ENCODE results near the gene STX10.
"Not testable (repeated sequence)": the region's sequence is repeated elsewhere in the genome, so short reads cannot be mapped to it uniquely, and the experiment has no call there.

The STX10 gene

DNA sequence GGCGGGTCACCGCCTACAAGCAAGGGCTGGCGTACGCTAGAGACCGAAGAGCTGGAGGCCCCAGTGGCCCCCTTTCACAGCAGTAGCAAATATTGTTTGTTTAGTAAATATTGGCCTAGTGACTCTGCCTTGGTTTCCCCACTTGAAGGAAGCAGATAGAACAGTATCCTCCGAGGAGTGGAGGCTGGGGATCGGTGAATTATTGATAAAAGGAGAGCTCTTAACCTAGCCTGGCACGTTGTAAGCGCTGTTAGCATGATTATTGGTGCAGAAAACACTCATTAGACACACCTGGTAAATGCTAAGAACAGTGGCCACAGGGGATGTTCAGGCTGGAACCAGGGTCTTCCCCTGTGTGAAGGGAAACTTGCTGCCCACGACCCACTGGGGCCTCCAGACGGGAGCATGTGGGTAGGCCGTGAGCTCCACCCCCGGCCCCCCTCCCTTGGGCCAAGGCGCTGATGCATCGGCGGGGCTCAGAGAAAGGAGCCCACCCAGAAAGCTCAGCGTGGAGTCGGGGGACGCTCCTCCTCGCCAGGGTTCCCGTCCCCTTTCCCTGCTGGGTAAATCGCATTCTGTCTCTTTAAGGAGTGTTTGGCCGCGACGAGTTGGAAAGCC, 2.3 kb upstream of the STX10 start:
- DNase-seq, result no peak
- Histone ChIP-seq H3K4me3 (ENCODE audit: low read depth, low read length) (peak overlapping the region; percentile 99), H3K27me3 (replicated peaks) (no peaks in the 10 kb centered on the region)

DNA sequence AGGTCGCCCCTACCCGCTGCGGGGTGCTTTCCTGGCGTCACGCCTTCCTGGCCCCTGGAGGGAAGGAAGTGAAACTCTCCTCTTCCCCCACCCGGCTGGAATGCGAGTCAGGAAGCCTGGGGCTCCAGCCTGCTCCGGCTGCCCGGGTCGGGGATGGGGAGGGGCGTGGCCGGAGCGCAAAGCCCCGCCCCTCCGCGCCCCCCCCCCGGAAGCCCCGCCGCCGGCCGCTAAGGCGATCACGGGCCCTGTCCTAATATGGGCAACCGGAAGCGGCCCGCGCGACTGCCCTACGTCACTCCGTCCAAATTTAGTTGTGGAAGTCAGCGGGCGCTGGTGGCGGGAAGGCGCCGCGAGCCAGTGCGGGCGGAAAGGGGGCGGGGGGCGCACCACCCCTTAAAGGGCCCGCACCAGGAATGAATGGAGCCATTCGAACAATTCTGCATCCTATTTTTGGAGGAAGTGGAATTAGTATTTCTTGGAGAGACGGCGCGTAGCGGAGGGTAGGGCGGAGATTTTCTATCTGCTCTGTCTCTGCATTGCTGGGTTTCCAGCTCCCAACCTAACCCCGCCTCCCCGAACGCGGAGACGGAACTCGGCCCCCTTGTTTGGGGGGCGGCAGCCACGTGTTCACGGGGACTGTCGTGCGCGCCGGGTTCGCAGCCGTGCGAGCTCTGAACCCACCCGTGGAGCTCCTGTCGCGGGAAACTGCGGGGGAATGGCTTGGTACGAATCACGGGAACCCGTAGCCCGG, 1.6 kb upstream of the STX10 start:
- TF ChIP-seq, protein P1, sequence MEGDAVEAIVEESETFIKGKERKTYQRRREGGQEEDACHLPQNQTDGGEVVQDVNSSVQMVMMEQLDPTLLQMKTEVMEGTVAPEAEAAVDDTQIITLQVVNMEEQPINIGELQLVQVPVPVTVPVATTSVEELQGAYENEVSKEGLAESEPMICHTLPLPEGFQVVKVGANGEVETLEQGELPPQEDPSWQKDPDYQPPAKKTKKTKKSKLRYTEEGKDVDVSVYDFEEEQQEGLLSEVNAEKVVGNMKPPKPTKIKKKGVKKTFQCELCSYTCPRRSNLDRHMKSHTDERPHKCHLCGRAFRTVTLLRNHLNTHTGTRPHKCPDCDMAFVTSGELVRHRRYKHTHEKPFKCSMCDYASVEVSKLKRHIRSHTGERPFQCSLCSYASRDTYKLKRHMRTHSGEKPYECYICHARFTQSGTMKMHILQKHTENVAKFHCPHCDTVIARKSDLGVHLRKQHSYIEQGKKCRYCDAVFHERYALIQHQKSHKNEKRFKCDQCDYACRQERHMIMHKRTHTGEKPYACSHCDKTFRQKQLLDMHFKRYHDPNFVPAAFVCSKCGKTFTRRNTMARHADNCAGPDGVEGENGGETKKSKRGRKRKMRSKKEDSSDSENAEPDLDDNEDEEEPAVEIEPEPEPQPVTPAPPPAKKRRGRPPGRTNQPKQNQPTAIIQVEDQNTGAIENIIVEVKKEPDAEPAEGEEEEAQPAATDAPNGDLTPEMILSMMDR (IDR thresholded peaks at IDR 0.05; ENCODE audit: low read depth, low read length, missing control alignments), result peak; percentile 46
- H3K4me3 ChIP-seq (ENCODE audit: low read depth, low read length), result peak overlapping the region; percentile 99
- DNase-seq, result peak; percentile 97
- H3K27ac ChIP-seq, result peak overlapping the region; percentile 91
- no peaks in the 10 kb centered on the region for H3K27me3 ChIP-seq (replicated peaks)
- in situ Hi-C loops (cut with HindIII; ENCODE audit: low pct_ligation_motif_present, low sequenced_read_pairs), result no loop called here
- peaks cover 14% of the 10 kb centered on the region for H3K36me3 ChIP-seq (replicated peaks)

More for the DNA sequence above, 2.3 kb upstream of the STX10 start:
- in situ Hi-C loops (cut with HindIII; ENCODE audit: low pct_ligation_motif_present, low sequenced_read_pairs), result no loop called here
- TF ChIP-seq, protein P1 (IDR thresholded peaks at IDR 0.05; ENCODE audit: low read depth, low read length, missing control alignments), result no peak
- Histone ChIP-seq H3K27ac (peak overlapping the region; percentile 91), H3K36me3 (replicated peaks) (peaks cover 14% of the 10 kb centered on the region)

DNA sequence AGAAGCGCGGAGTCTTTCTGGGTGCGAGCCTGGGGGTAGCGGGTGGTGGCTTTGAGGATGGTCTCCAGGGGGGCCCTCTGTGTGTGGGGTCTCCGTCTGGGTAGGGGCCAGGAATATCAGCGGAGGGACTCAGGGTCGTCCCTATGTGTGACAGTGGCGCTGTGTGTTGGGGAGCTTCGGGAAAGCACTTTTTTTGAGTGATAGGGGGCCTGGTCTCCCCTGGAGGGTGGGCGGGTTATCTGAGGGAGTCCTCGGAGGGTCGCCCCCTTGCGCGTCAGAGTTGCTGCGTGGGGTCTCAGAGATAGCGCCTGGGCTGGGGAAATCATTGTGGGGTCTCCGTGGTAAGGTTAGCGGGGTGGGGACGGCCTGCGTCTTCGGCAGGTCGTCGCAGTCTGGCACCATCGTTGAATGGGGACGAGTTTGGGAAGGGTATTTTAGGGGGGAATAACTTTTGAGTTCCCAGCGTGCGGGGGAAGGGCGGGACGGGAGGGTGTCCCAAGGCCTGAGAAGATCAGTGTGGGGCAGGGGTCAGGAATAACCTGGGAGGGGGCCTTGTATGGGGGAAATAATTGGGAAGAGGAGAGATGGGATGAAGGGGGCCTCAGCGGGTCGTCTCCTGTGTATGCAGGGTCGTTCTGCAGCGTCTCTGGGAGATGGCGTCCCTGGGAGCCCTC, 893 bp upstream of the STX10 start:
- peak; percentile 26 for DNase-seq
- peaks cover 14% of the 10 kb centered on the region for H3K36me3 ChIP-seq (replicated peaks)
- TF ChIP-seq, protein P1 (IDR thresholded peaks at IDR 0.05; ENCODE audit: low read depth, low read length, missing control alignments), result no peak
- in situ Hi-C loops (cut with HindIII; ENCODE audit: low pct_ligation_motif_present, low sequenced_read_pairs), result no loop called here
- peak overlapping the region; percentile 91 for H3K4me3 ChIP-seq (ENCODE audit: low read depth, low read length)
- H3K27me3 ChIP-seq (replicated peaks), result no peaks in the 10 kb centered on the region
- peak overlapping the region; percentile 86 for H3K27ac ChIP-seq

DNA sequence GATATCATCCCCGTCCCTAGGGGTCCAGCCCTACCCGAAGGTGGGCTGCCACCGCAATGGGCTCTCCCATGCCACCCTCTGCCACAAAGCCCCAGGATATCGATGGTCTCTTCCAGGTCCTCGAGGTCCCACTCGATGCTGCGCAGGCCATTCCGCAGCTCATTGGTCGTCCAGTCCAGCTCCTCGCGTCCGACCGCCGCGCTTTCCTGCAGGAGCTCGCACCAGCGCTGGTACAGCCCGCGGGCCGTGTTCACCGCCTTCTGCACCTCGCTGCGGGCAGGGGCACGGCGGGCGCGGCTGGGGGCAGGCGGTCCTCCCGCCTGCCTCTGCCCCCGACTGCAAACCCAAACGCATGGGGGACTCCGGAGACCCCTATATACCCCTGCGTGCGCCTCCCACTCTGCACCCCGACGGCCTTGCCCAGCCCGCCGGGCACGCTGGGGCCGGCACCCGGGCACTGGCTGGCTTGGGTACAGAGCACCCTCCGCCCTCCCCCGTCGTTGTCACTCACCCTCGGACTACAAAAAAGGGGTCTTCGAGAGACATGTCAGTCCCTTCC, 468 bp downstream of the STX10 start:
- H3K27ac ChIP-seq, result peak overlapping the region; percentile 86
- H3K36me3 ChIP-seq (replicated peaks), result peaks cover 20% of the 10 kb centered on the region
- H3K27me3 ChIP-seq (replicated peaks), result no peaks in the 10 kb centered on the region
- DNase-seq, result peak; percentile 34
- H3K4me3 ChIP-seq (ENCODE audit: low read depth, low read length), result peak overlapping the region; percentile 91
- in situ Hi-C loops (cut with HindIII; ENCODE audit: low pct_ligation_motif_present, low sequenced_read_pairs), result no loop called here
- TF ChIP-seq, protein P1 (IDR thresholded peaks at IDR 0.05; ENCODE audit: low read depth, low read length, missing control alignments), result no peak

DNA sequence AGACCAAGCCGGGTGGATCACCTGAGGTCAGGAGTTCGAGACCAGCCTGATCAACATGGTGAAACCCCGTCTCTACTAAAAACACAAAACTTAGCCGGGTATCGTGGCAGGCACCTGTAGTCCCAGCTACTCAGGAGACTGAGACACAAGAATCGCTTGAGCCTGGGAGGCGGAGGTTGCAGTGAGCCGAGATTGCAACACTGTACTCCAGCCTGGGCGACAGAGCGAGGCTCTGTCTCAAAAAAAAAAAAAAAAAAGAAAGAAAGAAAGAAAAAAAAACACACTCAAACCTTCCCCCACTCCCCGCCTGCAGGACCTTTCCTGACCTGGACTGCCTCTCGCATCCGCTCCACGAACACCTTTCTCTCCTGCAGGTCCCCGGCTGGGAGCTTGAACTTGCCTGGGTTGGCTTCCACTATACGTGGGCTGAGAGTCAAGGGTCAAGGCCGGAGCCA, 975 bp downstream of the STX10 start:
- in situ Hi-C loops (cut with HindIII; ENCODE audit: low pct_ligation_motif_present, low sequenced_read_pairs); H3K27me3 ChIP-seq (replicated peaks); H3K27ac ChIP-seq; DNase-seq: not testable (repeated sequence)
- Histone ChIP-seq H3K36me3 (replicated peaks) (peaks cover 21% of the 10 kb centered on the region), H3K4me3 (ENCODE audit: low read depth, low read length) (peak overlapping the region; percentile 91)
